Transverse colon (tissue), 4 donors: ENCODE results near the gene RRP1. TPM values are rescaled to one million over a fixed set of nuclear protein-coding genes. Genes with fewer than 3 reads are reported as not detected.

Experiments used
- DNase-seq: peaks from one replicate; pipeline ENCODE4 v3.0.0-alpha.2; 2019
- H3K27ac ChIP-seq, 4 donors: fragments of 200-600 bp; sonication (generic); 2 replicates each; pipeline ENCODE4 v1.5.1; 2016 to 2018; ENCODE audit warnings: inconsistent platforms in 4 of 4
- H3K27me3 ChIP-seq: fragments of 200-600 bp; sonication (generic); 2 replicates; pipeline ENCODE4 v1.5.1; 2017; ENCODE audit warnings: inconsistent platforms
- H3K36me3 ChIP-seq, 4 donors: fragments of 200-600 bp; sonication (generic); 2 replicates each; pipeline ENCODE4 v1.5.1; 2017 to 2019; ENCODE audit warnings: inconsistent platforms in 4 of 4
- H3K4me1 ChIP-seq, 4 donors: fragments of 200-600 bp; sonication (generic); 2 replicates each; pipeline ENCODE4 v1.5.1; 2017 to 2020; ENCODE audit warnings: inconsistent platforms in 4 of 4
- H3K4me3 ChIP-seq, 4 donors: fragments of 200-600 bp; sonication (generic); 1 replicate in 1 of 4; 2 replicates in 3 of 4; pipeline versions ENCODE4 v1.5.1 to v1.6.1; 2017 to 2019; ENCODE audit warnings: inconsistent platforms in 4 of 4
- H3K9me3 ChIP-seq, 2 donors: fragments of 200-600 bp; sonication (generic); 2 replicates each; pipeline ENCODE4 v1.5.1; 2017 to 2019; ENCODE audit warnings: inconsistent platforms in 2 of 2
- EP300 ChIP-seq: sonication (generic); formaldehyde crosslinking; IDR thresholded peaks from one replicate; pipeline ENCODE4 v1.6.1; 2017; ENCODE audit warnings: antibody characterized with exemption, low read depth
- POLR2A ChIP-seq: fragments of 450-650 bp; IDR thresholded peaks from one replicate; pipeline ENCODE4 v1.6.1; 2016; ENCODE audit warnings: antibody characterized with exemption, mild to moderate bottlenecking, moderate library complexity
- POLR2AphosphoS5 ChIP-seq, 3 donors: sonication (generic); formaldehyde crosslinking; IDR thresholded peaks; one replicate each; pipeline ENCODE4 v1.6.1; 2016; ENCODE audit warnings: antibody characterized with exemption in 3 of 3
- WGBS, 2 donors: methylation state at CpG; one replicate each; pipeline ENCODE4 v1.1.5; 2018; ENCODE audit warnings: low coverage in 1 of 2; 5-methylcytosine and 5-hydroxymethylcytosine counted together
- in situ Hi-C, 4 donors: fragments of 200-750 bp; cut with MboI; loops; one replicate each; pipeline versions ENCODE4 v1.15.0 to v1.15.1; 2017; ENCODE audit warnings: low sequenced_read_pairs in 3 of 4, low pct_ligation_motif_present in 1 of 4, low pct_unique_long_range_greater_than_20kb in 1 of 4
- intact Hi-C: fragments of 100-400 bp; cut with DNase I; formaldehyde crosslinking; loops from one replicate; pipeline ENCODE4 v1.15.1; 2023; ENCODE audit warnings: low total_unique reads
- total RNA-seq, 4 donors: library from RNA; depleted of rRNA; stranded (reverse); fragments of >200 nt; gene quantifications; one replicate each; pipeline ENCODE4 v1.1.0, GENCODE V29; 2016
- TF ChIP-seq, protein P1 (sequence below), 5 experiments: fragments of 200-600 bp in 3 of 5; fragments of 450-650 bp in 2 of 5; sonication (generic) in 3 of 5; IDR thresholded peaks; 1 replicate in 2 of 5; 2 replicates in 3 of 5; pipeline ENCODE4 v1.5.1; 2016 to 2017; ENCODE audit warnings: antibody characterized with exemption in 5 of 5, inconsistent platforms in 3 of 5, mild to moderate bottlenecking in 2 of 5, moderate library complexity in 1 of 5

Gene RRP1
- total RNA-seq, 4 donors from 2014 or later = 5.2 to 26.1 (median 11.1) TPM

DNA sequence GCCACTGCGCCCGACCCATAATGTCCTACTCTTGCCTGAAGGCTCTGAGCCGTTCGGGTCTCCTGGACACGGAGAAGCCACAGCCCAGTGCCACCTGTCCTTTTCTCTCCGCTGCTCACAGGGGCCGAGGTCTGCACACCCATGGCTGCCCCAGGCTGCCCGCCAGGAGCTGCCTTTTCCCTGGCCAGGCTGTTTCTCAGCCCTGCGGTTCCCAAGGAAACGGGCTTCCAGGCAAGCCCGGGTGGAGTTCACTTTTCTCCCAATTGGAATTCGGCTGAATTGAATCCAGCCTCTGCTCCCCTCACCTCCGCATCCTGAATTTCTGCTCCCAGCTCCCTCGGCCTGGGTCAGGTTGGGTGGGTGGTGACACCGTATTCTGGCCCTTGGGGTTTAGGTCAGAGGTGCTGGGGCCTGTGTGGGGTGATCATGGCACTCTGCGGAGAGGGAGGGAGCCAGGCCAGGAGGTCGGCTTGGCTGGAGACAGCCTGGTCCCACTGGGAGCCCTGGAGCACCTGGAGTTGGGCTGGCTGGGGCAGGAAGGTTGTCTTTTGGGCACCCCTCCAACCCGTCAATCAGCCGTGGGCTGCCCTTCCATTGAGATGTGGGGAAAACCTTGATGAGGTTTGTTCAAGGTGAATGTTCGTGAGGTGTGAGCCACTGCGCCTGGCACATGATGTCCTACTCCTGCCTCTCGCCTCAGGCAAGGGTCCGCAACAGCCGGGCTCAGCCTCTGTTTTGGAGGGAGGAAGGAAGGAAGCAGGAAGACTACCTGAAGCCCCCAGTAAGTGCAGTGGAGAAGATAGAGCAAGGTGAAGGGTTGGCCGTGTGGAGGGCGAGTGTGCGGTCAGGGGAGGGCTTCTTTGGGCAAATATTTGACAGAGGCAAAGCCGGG is 25.1 kb downstream of the RRP1 start:
- Histone ChIP-seq H3K36me3 (no peaks in the 10 kb centered on the region), H3K4me3 (no peak overlapping the region), H3K27me3 (no peaks in the 10 kb centered on the region), H3K9me3 (no peaks in the 10 kb centered on the region), H3K4me1 (peaks cover 7 to 37% (median 27%) of the 10 kb centered on the region in 4 donors), H3K27ac (peak overlapping the region in 1 of 4 donors; percentile 59)
- WGBS, 2 donors = 67 to 69% methylated on average over 4 to 28 of the region's 28 CpGs
- in situ Hi-C loops (loop anchor here in 2 of 4 donors (25.0 kb wide), 2 partner anchors 123 to 173 kb away; no protein-coding TSS in a partner anchor), intact Hi-C loops (no loop called here)
- TF ChIP-seq POLR2A (no peak), POLR2AphosphoS5 (IDR thresholded peaks at IDR 0.05) (no peak), EP300 (no peak)
- TF ChIP-seq, protein P1, sequence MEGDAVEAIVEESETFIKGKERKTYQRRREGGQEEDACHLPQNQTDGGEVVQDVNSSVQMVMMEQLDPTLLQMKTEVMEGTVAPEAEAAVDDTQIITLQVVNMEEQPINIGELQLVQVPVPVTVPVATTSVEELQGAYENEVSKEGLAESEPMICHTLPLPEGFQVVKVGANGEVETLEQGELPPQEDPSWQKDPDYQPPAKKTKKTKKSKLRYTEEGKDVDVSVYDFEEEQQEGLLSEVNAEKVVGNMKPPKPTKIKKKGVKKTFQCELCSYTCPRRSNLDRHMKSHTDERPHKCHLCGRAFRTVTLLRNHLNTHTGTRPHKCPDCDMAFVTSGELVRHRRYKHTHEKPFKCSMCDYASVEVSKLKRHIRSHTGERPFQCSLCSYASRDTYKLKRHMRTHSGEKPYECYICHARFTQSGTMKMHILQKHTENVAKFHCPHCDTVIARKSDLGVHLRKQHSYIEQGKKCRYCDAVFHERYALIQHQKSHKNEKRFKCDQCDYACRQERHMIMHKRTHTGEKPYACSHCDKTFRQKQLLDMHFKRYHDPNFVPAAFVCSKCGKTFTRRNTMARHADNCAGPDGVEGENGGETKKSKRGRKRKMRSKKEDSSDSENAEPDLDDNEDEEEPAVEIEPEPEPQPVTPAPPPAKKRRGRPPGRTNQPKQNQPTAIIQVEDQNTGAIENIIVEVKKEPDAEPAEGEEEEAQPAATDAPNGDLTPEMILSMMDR (IDR thresholded peaks at IDR 0.05) = no peak
- no peak for DNase-seq

DNA sequence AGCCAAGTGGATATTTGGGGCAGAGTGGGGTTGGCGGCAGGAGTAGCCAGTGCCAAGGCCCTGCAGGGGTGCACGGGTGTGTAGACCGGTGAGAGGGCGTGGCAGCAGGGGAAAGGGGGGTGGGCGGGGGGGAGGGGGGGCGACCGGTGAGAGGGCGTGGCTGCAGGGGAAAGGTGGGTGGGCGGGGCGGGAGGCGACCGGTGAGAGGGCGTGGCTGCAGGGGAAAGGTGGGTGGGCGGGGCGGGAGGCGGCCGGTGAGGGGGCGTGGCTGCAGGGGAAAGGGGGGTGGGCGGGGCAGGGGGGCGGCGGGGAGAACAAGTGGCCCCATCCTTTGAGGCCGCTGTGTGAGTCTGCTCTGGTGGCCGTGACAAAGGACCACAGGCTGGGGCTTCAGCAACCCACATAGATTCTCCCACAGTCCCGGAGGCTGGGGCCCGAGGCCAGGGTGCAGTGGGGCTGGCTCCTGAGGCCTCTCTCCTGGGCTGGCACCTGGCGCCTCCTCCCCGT is 25.8 kb downstream of the RRP1 start:
- H3K27me3 ChIP-seq = no peaks in the 10 kb centered on the region
- TF ChIP-seq POLR2A = no peak
- TF ChIP-seq, protein P1 (IDR thresholded peaks at IDR 0.05) = no peak
- TF ChIP-seq POLR2AphosphoS5 (IDR thresholded peaks at IDR 0.05) = no peak
- no peak for TF ChIP-seq EP300
- 45% methylated on average over 10 of the region's 27 CpGs; no CpG with 5 or more reads in 1 of the 2 donors for WGBS, 2 donors
- H3K36me3 ChIP-seq = no peaks in the 10 kb centered on the region
- no peak for DNase-seq
- intact Hi-C loops = no loop called here
- in situ Hi-C loops = loop anchor here in 2 of 4 donors (25.0 kb wide), 2 partner anchors 122 to 172 kb away; no protein-coding TSS in a partner anchor
- peaks cover 7 to 37% (median 27%) of the 10 kb centered on the region in 4 donors for H3K4me1 ChIP-seq
- H3K4me3 ChIP-seq = no peak overlapping the region
- peak overlapping the region in 1 of 4 donors; percentile 59 for H3K27ac ChIP-seq
- H3K9me3 ChIP-seq = no peaks in the 10 kb centered on the region

DNA sequence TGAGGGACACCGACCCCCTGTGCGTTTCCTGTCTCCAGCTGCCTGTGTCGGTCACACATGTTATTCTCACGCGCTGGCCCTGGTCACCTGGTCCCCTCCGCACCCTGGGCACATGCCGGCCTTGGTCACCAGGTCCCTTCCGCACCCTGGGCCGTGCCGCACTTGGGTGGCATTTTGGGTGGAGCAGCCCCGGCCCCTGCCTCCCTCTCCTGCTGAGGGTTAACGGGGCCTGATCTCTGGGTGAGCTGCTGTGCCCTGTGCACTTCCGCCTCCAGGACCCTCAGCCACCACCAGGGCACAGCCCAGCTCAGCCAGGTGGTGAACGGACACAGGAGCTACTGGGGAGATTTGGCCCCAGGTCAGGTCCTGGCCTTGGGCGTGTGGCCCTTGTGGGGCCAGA is 26.6 kb downstream of the RRP1 start:
- no peak for DNase-seq
- no peaks in the 10 kb centered on the region for H3K36me3 ChIP-seq
- H3K9me3 ChIP-seq = no peaks in the 10 kb centered on the region
- H3K27me3 ChIP-seq = no peaks in the 10 kb centered on the region
- H3K27ac ChIP-seq = no peak overlapping the region
- intact Hi-C loops = no loop called here
- no peak for TF ChIP-seq POLR2A
- TF ChIP-seq, protein P1 (IDR thresholded peaks at IDR 0.05) = no peak
- TF ChIP-seq EP300 = no peak
- no peak for TF ChIP-seq POLR2AphosphoS5 (IDR thresholded peaks at IDR 0.05)
- no peak overlapping the region for H3K4me3 ChIP-seq
- H3K4me1 ChIP-seq = peaks cover 2 to 31% (median 21%) of the 10 kb centered on the region in 4 donors
- WGBS, 2 donors = 86 to 89% methylated on average over 7 to 15 of the region's 15 CpGs
- in situ Hi-C loops = loop anchor here in 2 of 4 donors (25.0 kb wide), 2 partner anchors 121 to 171 kb away; no protein-coding TSS in a partner anchor

DNA sequence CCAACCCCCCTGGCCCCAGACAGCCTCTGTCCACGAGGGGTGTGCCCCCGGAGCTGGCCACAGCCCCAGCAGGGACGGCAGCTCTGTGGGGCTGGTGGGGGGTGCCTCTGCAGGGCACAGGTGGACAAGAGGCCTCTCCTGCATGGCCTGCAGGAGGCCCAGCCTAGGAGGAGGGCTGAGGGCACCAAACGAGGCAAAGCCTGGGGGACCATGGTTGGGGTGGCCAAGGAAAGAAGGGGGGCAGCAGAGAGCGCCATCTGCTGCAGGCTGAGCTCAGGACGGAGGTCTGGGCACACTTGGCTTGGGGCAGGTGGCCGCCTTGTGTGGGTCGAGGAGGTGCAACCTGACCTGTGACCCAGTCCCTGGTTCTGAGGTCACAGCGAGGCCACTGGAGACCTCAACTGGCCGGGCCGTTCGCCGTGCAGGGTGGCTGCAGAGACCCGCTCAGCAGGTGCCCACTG is 27.3 kb downstream of the RRP1 start:
- H3K4me1 ChIP-seq = peaks cover 0 to 24% (median 15%) of the 10 kb centered on the region in 4 donors
- H3K27me3 ChIP-seq = no peaks in the 10 kb centered on the region
- WGBS, 2 donors = 73% methylated on average over 13 of the region's 14 CpGs; no CpG with 5 or more reads in 1 of the 2 donors
- intact Hi-C loops = no loop called here
- no peaks in the 10 kb centered on the region for H3K36me3 ChIP-seq
- DNase-seq = no peak
- in situ Hi-C loops = loop anchor here in 2 of 4 donors (25.0 kb wide), 2 partner anchors 121 to 171 kb away; no protein-coding TSS in a partner anchor
- no peak for TF ChIP-seq EP300
- TF ChIP-seq POLR2AphosphoS5 (IDR thresholded peaks at IDR 0.05) = no peak
- TF ChIP-seq, protein P1 (IDR thresholded peaks at IDR 0.05) = no peak
- TF ChIP-seq POLR2A = no peak
- no peaks in the 10 kb centered on the region for H3K9me3 ChIP-seq
- no peak overlapping the region for H3K27ac ChIP-seq
- no peak overlapping the region for H3K4me3 ChIP-seq
